Measurements from ENCODE around the gene MRAS.

MRAS gene

GRCh38 chr3:138384531-138384930 lies 36.2 kb downstream of the MRAS start:
- Mint-ChIP-seq H3K36me3 (no peaks in the 10 kb centered on the region), H3K27me3 (no peaks in the 10 kb centered on the region), H3K4me3 (no peak overlapping the region), H3K27ac (no peak overlapping the region), H3K4me1 (ENCODE audit: low read depth) (no peaks in the 10 kb centered on the region), H3K9me3 (ENCODE audit: low read depth) (no peaks in the 10 kb centered on the region)

- no peak overlapping the region for H3K4me3 Mint-ChIP-seq
- no peaks in the 10 kb centered on the region for H3K27me3 Mint-ChIP-seq
- no peaks in the 10 kb centered on the region for H3K4me1 Mint-ChIP-seq (ENCODE audit: low read depth)
- H3K9me3 Mint-ChIP-seq (ENCODE audit: low read depth) = no peaks in the 10 kb centered on the region
- H3K36me3 Mint-ChIP-seq = no peaks in the 10 kb centered on the region
- H3K27ac Mint-ChIP-seq = no peak overlapping the region
Observed at GRCh38 chr3:138384976-138385375, 36.6 kb downstream of the MRAS start.

- no peaks in the 10 kb centered on the region for H3K9me3 Mint-ChIP-seq (ENCODE audit: low read depth)
- H3K27ac Mint-ChIP-seq = no peak overlapping the region
- no peak overlapping the region for H3K4me3 Mint-ChIP-seq
- no peaks in the 10 kb centered on the region for H3K4me1 Mint-ChIP-seq (ENCODE audit: low read depth)
- no peaks in the 10 kb centered on the region for H3K36me3 Mint-ChIP-seq
- H3K27me3 Mint-ChIP-seq = no peaks in the 10 kb centered on the region
Observed at GRCh38 chr3:138389144-138389601, 40.8 kb downstream of the MRAS start.

- H3K27me3 Mint-ChIP-seq = no peaks in the 10 kb centered on the region
- H3K27ac Mint-ChIP-seq = no peak overlapping the region
- H3K9me3 Mint-ChIP-seq (ENCODE audit: low read depth) = no peaks in the 10 kb centered on the region
- H3K36me3 Mint-ChIP-seq = no peaks in the 10 kb centered on the region
- H3K4me3 Mint-ChIP-seq = no peak overlapping the region
- no peaks in the 10 kb centered on the region for H3K4me1 Mint-ChIP-seq (ENCODE audit: low read depth)
Observed at GRCh38 chr3:138389841-138390581, 41.6 kb downstream of the MRAS start.

- Mint-ChIP-seq H3K36me3 (no peaks in the 10 kb centered on the region), H3K4me1 (ENCODE audit: low read depth) (no peaks in the 10 kb centered on the region), H3K27me3 (no peaks in the 10 kb centered on the region), H3K27ac (no peak overlapping the region), H3K4me3 (no peak overlapping the region), H3K9me3 (ENCODE audit: low read depth) (no peaks in the 10 kb centered on the region)
Observed at GRCh38 chr3:138390582-138390932, 42.2 kb downstream of the MRAS start.

GRCh38 chr3:138394156-138394555 lies 45.8 kb downstream of the MRAS start:
- Mint-ChIP-seq H3K4me3 (no peak overlapping the region), H3K4me1 (ENCODE audit: low read depth) (no peaks in the 10 kb centered on the region), H3K9me3 (ENCODE audit: low read depth) (no peaks in the 10 kb centered on the region), H3K27ac (no peak overlapping the region), H3K27me3 (no peaks in the 10 kb centered on the region), H3K36me3 (no peaks in the 10 kb centered on the region)

GRCh38 chr3:138394686-138395085 lies 46.3 kb downstream of the MRAS start:
- Mint-ChIP-seq H3K4me1 (ENCODE audit: low read depth) (no peaks in the 10 kb centered on the region), H3K27ac (no peak overlapping the region), H3K36me3 (no peaks in the 10 kb centered on the region), H3K27me3 (no peaks in the 10 kb centered on the region), H3K4me3 (no peak overlapping the region), H3K9me3 (ENCODE audit: low read depth) (no peaks in the 10 kb centered on the region)

GRCh38 chr3:138395865-138396751 lies 47.7 kb downstream of the MRAS start:
- Mint-ChIP-seq H3K36me3 (no peaks in the 10 kb centered on the region), H3K27ac (no peak overlapping the region), H3K27me3 (no peaks in the 10 kb centered on the region), H3K9me3 (ENCODE audit: low read depth) (no peaks in the 10 kb centered on the region), H3K4me1 (ENCODE audit: low read depth) (no peaks in the 10 kb centered on the region), H3K4me3 (no peak overlapping the region)

- no peak overlapping the region for H3K4me3 Mint-ChIP-seq
- no peaks in the 10 kb centered on the region for H3K9me3 Mint-ChIP-seq (ENCODE audit: low read depth)
- no peak overlapping the region for H3K27ac Mint-ChIP-seq
Observed at GRCh38 chr3:138396752-138397410, 48.5 kb downstream of the MRAS start.

GRCh38 chr3:138397983-138398382 lies 49.6 kb downstream of the MRAS start:
- H3K36me3 Mint-ChIP-seq = no peaks in the 10 kb centered on the region
- no peak overlapping the region for H3K4me3 Mint-ChIP-seq
- H3K27ac Mint-ChIP-seq = no peak overlapping the region
- no peaks in the 10 kb centered on the region for H3K9me3 Mint-ChIP-seq (ENCODE audit: low read depth)
- H3K4me1 Mint-ChIP-seq (ENCODE audit: low read depth) = no peaks in the 10 kb centered on the region
- no peaks in the 10 kb centered on the region for H3K27me3 Mint-ChIP-seq

More at GRCh38 chr3:138396752-138397410, 48.5 kb downstream of the MRAS start:
- no peaks in the 10 kb centered on the region for H3K36me3 Mint-ChIP-seq
- H3K4me1 Mint-ChIP-seq (ENCODE audit: low read depth) = no peaks in the 10 kb centered on the region
- H3K27me3 Mint-ChIP-seq = no peaks in the 10 kb centered on the region

- H3K36me3 Mint-ChIP-seq = no peaks in the 10 kb centered on the region
- H3K27me3 Mint-ChIP-seq = no peaks in the 10 kb centered on the region
- H3K9me3 Mint-ChIP-seq (ENCODE audit: low read depth) = no peaks in the 10 kb centered on the region
- H3K4me3 Mint-ChIP-seq = no peak overlapping the region
- H3K27ac Mint-ChIP-seq = no peak overlapping the region
- no peaks in the 10 kb centered on the region for H3K4me1 Mint-ChIP-seq (ENCODE audit: low read depth)
Observed at GRCh38 chr3:138398791-138399575, 50.6 kb downstream of the MRAS start.

- no peak overlapping the region for H3K4me3 Mint-ChIP-seq
- H3K36me3 Mint-ChIP-seq = no peaks in the 10 kb centered on the region
- no peaks in the 10 kb centered on the region for H3K27me3 Mint-ChIP-seq
- no peaks in the 10 kb centered on the region for H3K4me1 Mint-ChIP-seq (ENCODE audit: low read depth)
- H3K27ac Mint-ChIP-seq = no peak overlapping the region
- no peaks in the 10 kb centered on the region for H3K9me3 Mint-ChIP-seq (ENCODE audit: low read depth)
Observed at GRCh38 chr3:138399766-138400165, 51.4 kb downstream of the MRAS start.

- H3K27me3 Mint-ChIP-seq = no peaks in the 10 kb centered on the region
- no peaks in the 10 kb centered on the region for H3K36me3 Mint-ChIP-seq
- H3K4me3 Mint-ChIP-seq = no peak overlapping the region
- H3K4me1 Mint-ChIP-seq (ENCODE audit: low read depth) = no peaks in the 10 kb centered on the region
- H3K9me3 Mint-ChIP-seq (ENCODE audit: low read depth) = no peaks in the 10 kb centered on the region
- no peak overlapping the region for H3K27ac Mint-ChIP-seq
Observed at GRCh38 chr3:138400651-138401070, 52.3 kb downstream of the MRAS start.

- Mint-ChIP-seq H3K27ac (no peak overlapping the region), H3K9me3 (ENCODE audit: low read depth) (no peaks in the 10 kb centered on the region), H3K36me3 (no peaks in the 10 kb centered on the region), H3K4me3 (no peak overlapping the region), H3K27me3 (no peaks in the 10 kb centered on the region), H3K4me1 (ENCODE audit: low read depth) (no peaks in the 10 kb centered on the region)
Observed at GRCh38 chr3:138401834-138402233, 53.5 kb downstream of the MRAS start.

Measured in activated naive CD8-positive, alpha-beta T cell (primary cell).